Thyroid gland (tissue), 4 donors: ENCODE results near the gene C9orf40. TPM values are rescaled to one million over a fixed set of nuclear protein-coding genes. Genes with fewer than 3 reads are reported as not detected.

Experiments used
- DNase-seq, 2 donors: peaks; one replicate each; pipeline ENCODE4 v3.0.0-alpha.2; 2019
- H3K27ac ChIP-seq, 3 donors: fragments of 200-600 bp; sonication (generic); 1 replicate in 2 of 3; 2 replicates in 1 of 3; pipeline ENCODE4 v1.5.1; 2016 to 2019; ENCODE audit warnings: mild to moderate bottlenecking in 1 of 3, moderate library complexity in 1 of 3
- H3K27me3 ChIP-seq: fragments of 200-600 bp; sonication (generic); one replicate; pipeline ENCODE4 v1.5.1; 2019
- H3K36me3 ChIP-seq, 2 donors: fragments of 200-600 bp; sonication (generic); one replicate each; pipeline ENCODE4 v1.5.1; 2016 to 2019
- H3K4me1 ChIP-seq, 2 donors: fragments of 200-600 bp; sonication (generic); one replicate each; pipeline ENCODE4 v1.5.1; 2017 to 2019
- H3K4me3 ChIP-seq, 3 donors: fragments of 200-600 bp; sonication (generic); replicated peaks in 1 of 3; 1 replicate in 2 of 3; 2 replicates in 1 of 3; pipeline ENCODE4 v1.5.1; 2016; ENCODE audit warnings: mild to moderate bottlenecking in 1 of 3
- H3K9me3 ChIP-seq: fragments of 200-600 bp; sonication (generic); one replicate; pipeline ENCODE4 v1.5.1; 2017
- CTCF ChIP-seq, 6 experiments: fragments of 200-600 bp in 3 of 6; fragments of 450-650 bp in 3 of 6; sonication (generic) in 3 of 6; IDR thresholded peaks; one replicate each; pipeline ENCODE4 v1.5.1; 2016 to 2019; ENCODE audit warnings: antibody characterized with exemption in 6 of 6, mild to moderate bottlenecking in 2 of 6, inconsistent platforms in 1 of 6, moderate library complexity in 1 of 6
- POLR2A ChIP-seq, 2 donors: fragments of 450-650 bp; IDR thresholded peaks; one replicate each; pipeline ENCODE4 v1.6.1; 2017; ENCODE audit warnings: antibody characterized with exemption in 2 of 2, mild to moderate bottlenecking in 2 of 2, moderate library complexity in 1 of 2
- WGBS, 2 donors: methylation state at CpG; one replicate each; pipeline ENCODE4 v1.1.5; 2017; 5-methylcytosine and 5-hydroxymethylcytosine counted together
- intact Hi-C: fragments of 100-400 bp; cut with DNase I; formaldehyde crosslinking; loops from one replicate; pipeline ENCODE4 v1.15.1; 2023
- total RNA-seq, 4 donors: library from RNA; depleted of rRNA; stranded (reverse); fragments of >200 nt; gene quantifications; one replicate each; pipeline ENCODE4 v1.2.3, GENCODE V29; 2016

C9orf40 gene
- total RNA-seq, 4 donors from 2014 or later: 2.5 to 4.0 (median 3.3) TPM

GRCh38 chr9:74948937-74949336, 3.8 kb downstream of the C9orf40 start:
- H3K4me3 ChIP-seq: no peak overlapping the region
- H3K36me3 ChIP-seq: no peaks in the 10 kb centered on the region
- H3K9me3 ChIP-seq: no peaks in the 10 kb centered on the region
- H3K27ac ChIP-seq: no peak overlapping the region
- H3K4me1 ChIP-seq: no peaks in the 10 kb centered on the region
- WGBS, 2 donors: 93% methylated on average over 2 of the region's 2 CpGs
- TF ChIP-seq POLR2A (IDR thresholded peaks at IDR 0.05): no peak
- TF ChIP-seq CTCF (IDR thresholded peaks at IDR 0.05): no peak
- intact Hi-C loops: no loop called here
- DNase-seq: no peak
- H3K27me3 ChIP-seq: no peaks in the 10 kb centered on the region

- no peak overlapping the region for H3K4me3 ChIP-seq
- no peaks in the 10 kb centered on the region for H3K27me3 ChIP-seq
- H3K27ac ChIP-seq: no peak overlapping the region
- DNase-seq: no peak
- H3K4me1 ChIP-seq: no peaks in the 10 kb centered on the region
- TF ChIP-seq POLR2A (IDR thresholded peaks at IDR 0.05) (no peak), CTCF (IDR thresholded peaks at IDR 0.05) (no peak)
- intact Hi-C loops: no loop called here
- no peaks in the 10 kb centered on the region for H3K9me3 ChIP-seq
- H3K36me3 ChIP-seq: no peaks in the 10 kb centered on the region
Observed at GRCh38 chr9:74946686-74947085, 6.0 kb downstream of the C9orf40 start.

- Histone ChIP-seq H3K27ac (no peak overlapping the region), H3K4me1 (no peaks in the 10 kb centered on the region), H3K9me3 (no peaks in the 10 kb centered on the region), H3K4me3 (no peak overlapping the region), H3K36me3 (no peaks in the 10 kb centered on the region), H3K27me3 (no peaks in the 10 kb centered on the region)
- intact Hi-C loops: no loop called here
- DNase-seq: no peak
- TF ChIP-seq POLR2A (IDR thresholded peaks at IDR 0.05) (no peak), CTCF (IDR thresholded peaks at IDR 0.05) (no peak)
- 44 to 64% methylated on average over 3 of the region's 3 CpGs for WGBS, 2 donors
Observed at GRCh38 chr9:74942801-74943200, 9.9 kb downstream of the C9orf40 start.

GRCh38 chr9:74940600-74940999, 12.1 kb downstream of the C9orf40 start:
- Histone ChIP-seq H3K36me3 (no peaks in the 10 kb centered on the region), H3K9me3 (no peaks in the 10 kb centered on the region), H3K4me1 (no peaks in the 10 kb centered on the region), H3K4me3 (no peak overlapping the region), H3K27ac (no peak overlapping the region), H3K27me3 (no peaks in the 10 kb centered on the region)
- intact Hi-C loops: no loop called here
- WGBS, 2 donors: 76 to 77% methylated on average over 4 of the region's 4 CpGs
- DNase-seq: no peak
- no peak for TF ChIP-seq CTCF (IDR thresholded peaks at IDR 0.05)

- no peaks in the 10 kb centered on the region for H3K36me3 ChIP-seq
- no peak for TF ChIP-seq POLR2A (IDR thresholded peaks at IDR 0.05)
- no peak for TF ChIP-seq CTCF (IDR thresholded peaks at IDR 0.05)
- no peaks in the 10 kb centered on the region for H3K27me3 ChIP-seq
- 88 to 89% methylated on average over 8 of the region's 8 CpGs for WGBS, 2 donors
- no peaks in the 10 kb centered on the region for H3K4me1 ChIP-seq
- intact Hi-C loops: no loop called here
- DNase-seq: no peak
- no peak overlapping the region for H3K27ac ChIP-seq
- H3K4me3 ChIP-seq: no peak overlapping the region
- no peaks in the 10 kb centered on the region for H3K9me3 ChIP-seq
Observed at GRCh38 chr9:74935008-74935407, 17.7 kb downstream of the C9orf40 start.
